OCI-M1 (cell line): ENCODE measurements around the gene TTC12.
A peak's percentile ranks its signal among the peaks of the same experiment; 100 is the strongest.

Experiments used
- DNase-seq: peaks from one replicate; lab custom pipeline; 2025; lab: John Stamatoyannopoulos, UW

Gene TTC12, protein sequence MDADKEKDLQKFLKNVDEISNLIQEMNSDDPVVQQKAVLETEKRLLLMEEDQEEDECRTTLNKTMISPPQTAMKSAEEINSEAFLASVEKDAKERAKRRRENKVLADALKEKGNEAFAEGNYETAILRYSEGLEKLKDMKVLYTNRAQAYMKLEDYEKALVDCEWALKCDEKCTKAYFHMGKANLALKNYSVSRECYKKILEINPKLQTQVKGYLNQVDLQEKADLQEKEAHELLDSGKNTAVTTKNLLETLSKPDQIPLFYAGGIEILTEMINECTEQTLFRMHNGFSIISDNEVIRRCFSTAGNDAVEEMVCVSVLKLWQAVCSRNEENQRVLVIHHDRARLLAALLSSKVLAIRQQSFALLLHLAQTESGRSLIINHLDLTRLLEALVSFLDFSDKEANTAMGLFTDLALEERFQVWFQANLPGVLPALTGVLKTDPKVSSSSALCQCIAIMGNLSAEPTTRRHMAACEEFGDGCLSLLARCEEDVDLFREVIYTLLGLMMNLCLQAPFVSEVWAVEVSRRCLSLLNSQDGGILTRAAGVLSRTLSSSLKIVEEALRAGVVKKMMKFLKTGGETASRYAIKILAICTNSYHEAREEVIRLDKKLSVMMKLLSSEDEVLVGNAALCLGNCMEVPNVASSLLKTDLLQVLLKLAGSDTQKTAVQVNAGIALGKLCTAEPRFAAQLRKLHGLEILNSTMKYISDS

DNA sequence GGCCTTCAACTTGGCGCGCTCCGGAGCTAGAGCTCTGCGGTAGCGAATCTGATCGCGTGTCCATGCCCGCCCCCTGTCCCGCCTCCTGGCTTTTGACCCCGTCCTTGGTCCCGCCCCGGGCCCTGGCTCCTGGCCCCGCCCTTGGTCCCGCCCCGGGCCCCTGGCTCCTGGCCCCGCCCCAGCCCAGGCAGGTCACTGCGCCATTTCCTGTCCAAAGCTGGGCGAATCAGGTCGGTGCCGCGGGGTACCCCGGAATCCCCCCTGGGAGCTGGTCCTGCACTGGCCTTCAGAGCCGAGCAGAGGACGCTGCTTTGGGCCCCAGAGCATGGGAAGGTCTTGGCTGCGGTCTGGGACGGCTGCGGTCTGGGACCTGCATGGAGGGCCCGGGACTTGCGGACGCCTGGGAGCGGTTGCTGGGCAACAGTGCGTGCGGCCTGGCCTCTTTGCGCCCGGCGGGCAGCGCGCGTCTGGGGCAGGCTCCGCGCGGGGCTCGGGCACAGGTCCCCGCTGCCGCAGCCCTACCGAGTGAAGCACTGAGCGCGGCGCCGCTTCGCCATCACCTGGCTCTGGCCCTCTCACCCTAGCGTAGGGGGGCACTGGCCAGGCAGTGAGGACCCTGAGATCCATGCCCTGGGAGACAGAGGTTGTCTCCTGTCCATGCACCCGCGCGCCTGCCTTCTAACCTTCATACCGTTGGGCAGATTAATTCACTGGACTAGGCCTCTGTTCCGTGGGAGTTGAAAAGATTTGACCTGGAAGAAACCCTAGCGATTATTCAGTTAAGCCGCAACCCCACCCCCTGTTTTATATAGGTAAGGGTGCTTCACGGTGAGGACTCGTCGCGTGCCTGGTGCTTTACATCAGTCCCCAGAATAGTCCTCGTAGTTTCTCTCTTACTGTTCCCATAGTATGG lies at the start of gene TTC12:
TSS of gene TTC12 (plus strand) at position 195 of the 913 bp plus-strand sequence. CDS start 1,675 bp downstream, outside the sequence.
- DNase-seq = peak; percentile 91

DNA sequence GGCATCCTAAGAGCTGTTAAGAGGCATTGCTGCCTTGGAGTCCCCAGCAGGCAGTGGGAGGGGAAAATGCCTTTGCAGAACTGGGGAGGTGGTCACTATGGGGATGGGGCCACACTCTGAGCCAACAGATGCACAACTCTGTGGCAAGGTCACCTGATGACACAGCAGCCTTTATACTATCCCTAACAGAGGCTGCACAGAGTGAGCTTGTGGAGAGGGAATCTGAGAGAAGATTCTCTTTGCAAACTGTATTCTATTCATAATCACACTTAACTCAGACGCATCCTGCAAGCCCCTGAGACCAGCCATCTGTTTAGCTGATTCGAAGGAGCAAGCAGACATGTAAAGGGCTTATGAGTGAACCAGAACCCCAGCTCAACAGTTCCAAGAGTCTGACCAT lies 49.0 kb upstream of the TTC12 start:
- no peak for DNase-seq

DNA sequence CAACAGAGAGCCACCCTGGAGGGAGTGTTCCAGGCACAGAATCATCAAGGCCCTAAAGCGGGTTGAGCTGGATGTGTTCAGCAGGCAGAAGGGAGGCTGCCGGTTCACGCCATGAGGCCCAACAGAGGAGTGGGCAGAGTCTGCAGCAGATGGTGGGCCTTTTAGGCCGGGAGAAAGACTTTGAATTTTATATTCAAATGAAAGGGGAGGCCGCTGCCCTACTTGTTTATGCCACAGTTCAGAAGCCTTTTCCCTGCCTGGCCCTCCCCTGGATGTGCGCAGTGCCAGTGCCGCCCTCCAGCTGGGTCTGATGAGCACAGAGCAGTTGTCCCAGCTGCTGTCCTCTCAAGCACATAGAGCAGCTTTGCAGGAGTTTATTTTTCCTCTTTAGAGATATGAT lies 46.9 kb upstream of the TTC12 start:
- no peak for DNase-seq

DNA sequence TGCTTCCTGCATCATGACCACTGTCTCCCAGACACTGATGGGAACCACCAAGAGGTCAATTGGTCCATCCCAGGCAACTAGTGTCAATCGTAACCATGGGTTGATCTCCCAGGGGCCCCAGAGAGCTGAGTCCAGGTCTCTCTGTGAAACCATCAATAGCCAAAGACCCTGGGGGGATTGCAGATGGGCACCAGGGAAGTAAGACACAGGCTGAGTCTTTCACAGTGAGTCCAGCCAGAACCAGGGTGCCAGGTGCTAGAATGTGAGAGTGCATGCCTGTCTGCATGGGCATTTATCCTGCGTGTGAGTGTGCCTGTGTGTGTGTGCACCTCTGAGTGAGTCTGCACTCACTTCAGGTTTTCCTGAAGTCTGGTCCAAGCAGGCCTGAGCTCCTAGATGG lies 45.3 kb upstream of the TTC12 start:
- no peak for DNase-seq

DNA sequence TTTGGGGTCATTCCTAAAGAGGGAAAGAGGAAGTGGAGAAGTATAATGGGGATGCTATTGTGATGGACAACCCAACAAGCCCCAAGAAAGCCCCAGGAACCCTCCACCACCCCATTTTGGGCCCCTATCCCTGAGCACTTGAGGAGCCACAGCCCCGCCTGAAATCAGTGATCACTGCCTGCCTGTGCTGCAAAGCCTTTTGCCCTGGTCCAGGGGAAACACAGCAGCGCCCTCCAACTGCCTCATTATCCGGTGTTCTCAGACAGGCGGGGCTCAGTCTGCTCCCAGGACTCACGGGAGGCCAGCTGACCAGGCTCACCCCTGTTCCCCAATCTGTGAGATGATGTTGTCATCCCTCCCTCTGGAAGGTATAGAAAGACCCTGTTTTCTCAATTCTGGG lies 44.7 kb upstream of the TTC12 start:
- no peak for DNase-seq

DNA sequence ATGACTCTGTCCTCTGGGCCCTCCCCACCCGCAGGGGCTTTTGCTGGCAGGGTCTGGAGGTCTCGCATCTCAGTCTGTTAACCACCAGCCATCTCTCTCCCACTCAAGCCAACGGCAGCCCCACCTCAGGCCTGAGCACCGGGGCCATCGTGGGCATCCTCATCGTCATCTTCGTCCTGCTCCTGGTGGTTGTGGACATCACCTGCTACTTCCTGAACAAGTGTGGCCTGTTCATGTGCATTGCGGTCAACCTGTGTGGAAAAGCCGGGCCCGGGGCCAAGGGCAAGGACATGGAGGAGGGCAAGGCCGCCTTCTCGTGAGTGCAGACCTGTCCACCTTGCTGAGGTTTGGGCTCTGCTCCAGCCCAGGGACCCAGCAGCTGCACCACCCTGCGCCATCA lies 44.3 kb upstream of the TTC12 start:
- DNase-seq = no peak

DNA sequence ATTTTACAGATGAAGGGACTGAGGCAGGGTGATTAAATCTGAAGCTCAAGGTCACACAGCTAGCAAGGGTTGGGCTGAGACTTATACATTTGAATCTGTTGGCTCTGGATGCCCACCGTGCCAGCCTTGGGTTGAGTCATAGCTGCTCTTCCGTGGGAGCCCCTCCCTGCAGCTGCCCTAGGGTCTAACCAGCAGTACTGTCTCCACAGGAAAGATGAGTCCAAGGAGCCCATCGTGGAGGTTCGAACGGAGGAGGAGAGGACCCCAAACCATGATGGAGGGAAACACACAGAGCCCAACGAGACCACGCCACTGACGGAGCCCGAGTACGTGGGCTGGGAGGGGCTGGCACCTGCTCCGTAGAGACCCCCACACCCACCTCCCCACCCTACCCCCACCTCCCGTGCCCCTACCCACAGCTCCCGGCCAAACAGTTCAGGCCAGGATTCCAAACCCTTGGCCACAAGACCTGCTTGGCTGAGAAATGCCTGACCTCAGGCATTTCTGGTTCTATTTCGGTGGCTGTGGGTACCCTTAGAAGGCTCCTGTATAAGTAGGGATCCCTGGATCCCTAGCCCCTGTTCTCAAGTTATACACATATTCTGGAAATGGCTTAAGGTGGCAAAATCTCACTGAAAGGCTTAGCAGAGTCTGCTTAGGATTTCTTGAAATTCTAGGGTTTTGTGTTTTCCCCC lies 42.7 kb upstream of the TTC12 start:
- no peak for DNase-seq

DNA sequence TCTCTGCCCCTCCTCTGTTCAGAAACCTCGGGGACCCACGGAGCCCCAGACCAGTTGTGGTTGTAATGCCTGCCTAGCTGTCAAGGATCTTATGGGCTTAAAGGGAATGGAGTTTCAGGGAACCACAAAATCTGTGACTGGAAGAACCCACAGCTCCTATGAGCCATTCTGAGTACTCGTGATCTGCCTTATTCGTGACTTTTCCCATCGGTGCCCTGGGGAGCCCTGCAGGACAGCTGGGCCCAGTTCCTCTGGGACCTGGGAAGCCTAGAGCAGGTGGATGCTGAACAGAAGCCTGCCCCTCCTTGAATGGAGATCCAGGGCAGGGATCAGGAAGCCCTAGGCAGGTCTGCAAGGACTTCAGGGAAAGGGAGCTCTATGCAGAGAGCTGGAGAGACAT lies 42.1 kb upstream of the TTC12 start:
- no peak for DNase-seq

DNA sequence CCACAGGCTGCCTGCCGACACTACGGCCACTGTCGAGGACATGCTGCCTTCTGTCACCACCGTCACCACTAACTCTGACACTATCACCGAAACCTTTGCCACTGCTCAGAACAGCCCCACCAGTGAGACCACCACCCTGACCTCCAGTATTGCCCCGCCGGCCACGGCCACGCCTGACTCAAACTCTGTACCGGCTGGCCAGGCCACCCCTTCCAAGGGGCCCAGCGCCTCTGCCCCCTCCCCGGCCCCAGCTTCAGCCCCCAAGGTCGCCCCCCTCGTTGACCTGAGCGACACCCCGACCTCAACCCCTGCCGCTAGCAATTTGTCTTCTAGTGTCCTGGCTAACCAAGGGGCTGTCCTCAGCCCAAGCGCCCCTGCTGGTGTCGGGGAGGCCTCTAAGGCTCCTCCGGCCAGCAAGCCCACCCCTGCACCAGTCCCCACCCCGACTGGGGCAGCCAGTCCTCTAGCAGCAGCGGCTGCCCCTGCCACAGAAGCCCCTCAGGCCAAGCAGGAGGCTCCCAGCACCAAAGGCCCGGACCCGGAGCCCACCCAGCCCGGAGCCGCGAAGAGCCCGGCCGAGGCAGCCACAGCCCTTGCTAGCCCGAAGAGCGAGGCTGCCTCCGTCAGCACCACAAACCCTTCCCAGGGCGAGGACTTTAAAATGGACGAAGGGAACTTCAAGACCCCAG lies 41.3 kb upstream of the TTC12 start:
- DNase-seq = no peak

DNA sequence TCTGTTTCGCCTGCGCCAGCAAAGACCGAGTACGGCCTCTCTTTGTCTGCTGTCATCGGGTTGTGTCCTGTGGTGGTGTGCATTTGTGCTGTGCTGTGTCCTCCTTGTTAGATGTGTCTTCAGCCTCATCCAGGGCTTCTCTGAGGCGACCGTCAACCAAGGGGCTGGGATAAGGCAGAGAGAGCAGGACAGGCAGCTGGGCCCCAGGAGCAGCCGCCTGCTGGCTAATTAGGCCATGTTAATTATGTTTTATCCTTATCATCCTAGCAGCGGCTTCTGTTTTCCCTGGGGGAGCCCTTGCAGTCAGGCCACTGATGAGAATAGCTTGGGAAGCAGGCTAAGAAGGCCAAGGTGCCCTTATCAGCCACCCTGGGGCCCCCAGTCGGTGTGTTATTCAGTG lies 40.7 kb upstream of the TTC12 start:
- DNase-seq = no peak

DNA sequence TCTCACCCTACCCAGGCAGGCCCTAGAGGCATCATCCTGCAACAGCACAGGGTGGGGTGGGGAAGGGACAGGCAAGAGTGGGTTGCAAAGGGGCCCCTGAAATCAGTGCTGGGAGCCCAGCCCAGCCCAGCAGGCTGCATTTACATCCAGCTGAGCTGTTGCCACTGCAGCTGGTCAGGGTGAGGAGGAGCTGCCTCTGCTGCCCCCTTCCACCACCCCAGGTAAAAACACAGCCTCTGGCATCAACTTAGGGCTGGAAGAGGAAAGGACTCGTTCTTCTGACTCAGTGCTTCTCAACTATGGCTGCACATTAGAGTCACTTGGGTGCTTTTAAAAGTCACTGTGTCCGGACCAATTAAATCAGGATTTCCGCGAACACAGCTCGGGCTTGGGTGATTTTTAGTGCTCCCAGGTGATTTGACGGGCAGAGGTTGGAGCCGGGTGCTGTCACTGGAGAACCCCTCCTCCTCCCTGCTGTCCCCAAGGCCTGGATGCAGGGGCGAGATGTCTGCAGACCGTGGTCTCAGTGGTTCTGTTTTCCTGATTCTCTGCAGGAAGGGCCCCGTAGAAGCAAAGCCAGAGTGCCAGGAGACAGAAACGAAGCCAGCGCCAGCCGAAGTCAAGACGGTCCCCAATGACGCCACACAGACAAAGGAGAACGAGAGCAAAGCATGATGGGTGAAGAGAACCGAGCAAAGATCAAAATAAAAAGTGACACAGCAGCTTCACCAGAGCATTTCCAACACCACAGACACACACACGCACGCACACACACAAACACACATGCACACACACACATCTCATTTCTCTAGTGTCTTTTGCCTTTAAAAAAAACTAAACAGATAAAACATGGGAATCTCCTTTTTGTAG lies 39.4 kb upstream of the TTC12 start:
- DNase-seq = no peak

DNA sequence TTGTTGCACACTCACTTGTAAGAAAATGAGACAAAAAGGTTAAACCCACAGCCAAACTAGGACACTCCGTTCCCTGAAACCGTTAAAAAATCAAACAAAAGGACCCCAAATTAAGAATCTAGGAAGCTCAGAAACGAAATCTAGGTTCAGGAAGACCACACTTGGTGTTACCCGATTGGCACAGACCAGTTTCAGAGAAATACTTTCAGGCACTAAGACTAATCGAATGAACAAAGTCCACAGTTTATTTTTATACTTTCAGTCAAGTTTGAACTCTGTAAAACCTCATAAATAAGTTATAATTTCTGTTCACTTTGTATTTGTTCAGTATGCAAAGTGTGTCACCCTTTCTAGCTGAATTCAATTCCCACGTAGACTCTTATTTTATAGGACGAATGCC lies 38.8 kb upstream of the TTC12 start:
- no peak for DNase-seq

DNA sequence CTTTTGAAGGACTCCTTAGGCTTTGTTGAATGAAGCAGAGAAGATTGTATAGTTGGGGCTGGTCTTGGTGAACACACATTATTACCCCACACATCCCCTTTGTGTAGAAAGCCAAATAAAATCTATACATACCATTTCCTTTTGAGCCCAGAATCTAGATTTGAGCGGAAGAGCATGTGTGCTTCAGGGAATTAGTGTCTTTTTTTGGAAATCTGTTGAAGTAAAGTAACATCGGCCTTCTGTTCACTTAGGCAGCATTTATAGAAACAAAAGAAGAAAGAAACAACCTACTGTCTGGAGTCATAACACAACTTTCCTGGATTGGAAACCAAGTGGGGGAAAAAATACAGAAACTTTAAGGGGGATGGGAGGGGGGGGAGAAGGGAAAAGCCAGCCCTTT lies 37.9 kb upstream of the TTC12 start:
- no peak for DNase-seq

DNA sequence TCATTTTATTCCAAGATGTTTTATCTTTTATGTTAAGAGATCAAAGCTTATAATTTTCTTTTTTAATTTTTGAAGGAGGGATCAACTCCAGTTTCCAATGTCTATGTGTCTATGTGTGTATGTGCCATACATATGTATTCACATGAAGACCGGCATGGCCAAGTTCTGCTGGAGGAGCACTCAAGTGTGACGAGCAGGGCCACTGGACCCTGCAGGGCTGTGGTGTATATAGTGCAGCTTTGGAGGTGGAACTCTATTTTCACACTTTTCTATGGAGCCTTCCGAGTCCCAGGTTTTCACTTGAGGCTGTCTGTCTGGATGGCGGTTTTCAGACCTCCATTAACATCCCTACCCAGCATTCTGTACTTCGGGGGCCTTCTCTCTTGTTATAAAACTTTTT lies 36.5 kb upstream of the TTC12 start:
- no peak for DNase-seq

DNA sequence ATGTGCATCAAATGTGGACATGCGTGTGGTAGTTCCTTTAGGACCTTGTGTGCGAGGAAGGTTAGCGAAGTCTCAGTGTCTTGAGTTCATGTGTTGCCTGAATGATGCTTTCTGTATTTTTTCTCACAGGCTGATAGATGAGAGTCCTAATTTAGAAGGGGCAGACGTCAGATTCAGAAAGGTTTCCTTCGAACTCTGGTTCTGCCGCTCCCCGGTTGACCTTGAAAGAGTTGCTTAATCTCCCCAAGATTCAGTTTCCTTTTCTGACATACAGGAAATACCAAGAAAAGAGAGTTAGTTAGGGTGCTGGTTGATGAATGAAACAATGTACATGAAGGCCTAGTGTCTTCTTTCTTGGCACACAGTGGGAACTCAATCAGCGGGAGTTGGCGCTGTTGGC lies 35.9 kb upstream of the TTC12 start:
- no peak for DNase-seq

DNA sequence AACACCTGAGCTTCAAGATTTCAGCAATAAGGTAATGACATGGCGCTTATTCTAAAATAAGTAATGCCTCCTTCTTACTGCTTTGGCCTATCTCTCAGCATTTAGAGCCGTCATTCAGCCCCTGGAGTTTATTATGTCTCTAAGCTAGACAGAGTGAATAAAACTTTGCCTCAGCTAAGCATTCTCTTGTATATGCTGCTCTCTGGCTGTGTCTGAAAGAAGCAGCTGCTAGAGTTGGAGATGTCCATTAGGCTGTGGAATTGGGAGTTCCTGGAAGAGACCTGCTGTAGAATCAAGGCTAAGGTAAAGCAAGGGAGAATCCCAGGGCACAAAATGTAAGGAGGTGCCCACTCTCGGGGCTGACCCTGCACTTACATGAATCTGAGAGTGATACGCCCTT lies 35.5 kb upstream of the TTC12 start:
- no peak for DNase-seq

DNA sequence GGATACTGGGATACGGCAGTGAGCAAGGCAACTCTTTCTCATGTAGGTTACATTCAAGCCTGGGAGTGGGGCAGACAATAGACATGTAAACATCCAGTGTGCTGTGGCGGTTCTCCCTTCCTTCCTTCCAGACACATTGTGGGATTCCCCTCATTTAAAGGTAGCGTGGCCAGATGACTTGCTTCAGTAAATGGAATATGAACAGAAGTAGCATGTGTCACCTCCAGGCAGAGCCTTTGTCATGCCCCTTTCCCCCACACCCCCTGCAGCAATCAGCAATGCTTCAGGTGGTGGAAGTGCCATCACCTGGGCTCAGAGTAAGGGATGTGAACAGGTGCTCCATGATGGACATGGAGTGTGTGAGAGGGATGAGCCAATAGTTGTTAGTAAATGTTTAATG lies 34.8 kb upstream of the TTC12 start:
- no peak for DNase-seq

DNA sequence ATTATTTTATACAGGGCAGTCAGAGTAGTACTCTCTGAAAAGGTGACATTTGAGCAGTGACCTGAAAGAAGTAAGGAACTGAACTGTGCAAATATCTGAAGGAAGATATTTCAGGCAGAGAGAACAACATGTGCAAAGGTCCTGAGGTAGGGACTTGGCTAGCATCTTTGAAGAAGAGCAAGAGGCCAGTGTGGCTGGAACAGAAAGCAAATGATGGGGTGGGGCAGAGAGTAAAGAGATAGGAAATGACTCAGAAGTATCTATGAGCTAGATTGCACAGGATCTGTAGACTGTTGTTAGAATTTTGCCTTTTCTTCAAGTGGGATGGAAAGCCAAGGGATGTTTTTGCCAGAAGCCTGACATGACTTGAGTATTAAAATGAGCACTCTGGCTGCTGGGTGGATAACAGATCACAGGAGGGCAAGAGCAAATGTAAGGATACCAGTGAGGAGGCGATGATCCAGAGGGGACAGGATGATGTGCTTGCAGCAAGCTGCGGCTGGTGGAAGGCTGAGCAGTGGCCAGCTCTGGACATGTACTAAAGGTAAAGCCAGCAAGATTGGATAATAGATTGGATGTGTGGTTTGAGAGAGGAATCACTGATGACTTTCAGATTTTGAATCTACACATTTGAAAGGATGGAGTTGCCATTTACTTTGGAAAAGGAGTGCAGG lies 33.2 kb upstream of the TTC12 start:
- no peak for DNase-seq

DNA sequence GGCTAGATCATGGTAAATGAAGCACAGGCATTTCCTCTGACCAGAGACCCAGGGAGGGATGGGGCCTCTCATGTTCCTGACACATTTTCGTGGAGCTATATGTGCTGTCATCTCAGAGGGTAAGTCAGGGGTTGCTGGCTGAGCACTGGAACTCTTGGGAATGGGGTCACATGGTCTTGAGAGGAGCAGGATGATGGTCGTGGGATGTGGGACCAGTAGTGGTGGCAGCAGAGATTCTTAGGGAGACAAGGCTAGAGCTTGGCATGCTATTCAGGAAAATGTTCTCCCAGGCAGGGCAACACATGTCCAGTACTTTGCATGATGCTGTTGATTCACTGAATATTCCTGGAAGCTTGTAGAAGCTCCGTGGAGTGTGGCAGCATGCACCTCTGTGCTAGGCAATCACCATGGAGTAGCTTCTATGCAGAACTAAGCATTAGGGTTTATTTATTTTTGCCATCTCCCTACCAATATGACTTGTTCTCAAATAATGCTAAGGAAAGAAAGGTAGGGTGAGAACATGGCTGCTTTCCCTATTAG lies 31.4 kb upstream of the TTC12 start:
- no peak for DNase-seq

DNA sequence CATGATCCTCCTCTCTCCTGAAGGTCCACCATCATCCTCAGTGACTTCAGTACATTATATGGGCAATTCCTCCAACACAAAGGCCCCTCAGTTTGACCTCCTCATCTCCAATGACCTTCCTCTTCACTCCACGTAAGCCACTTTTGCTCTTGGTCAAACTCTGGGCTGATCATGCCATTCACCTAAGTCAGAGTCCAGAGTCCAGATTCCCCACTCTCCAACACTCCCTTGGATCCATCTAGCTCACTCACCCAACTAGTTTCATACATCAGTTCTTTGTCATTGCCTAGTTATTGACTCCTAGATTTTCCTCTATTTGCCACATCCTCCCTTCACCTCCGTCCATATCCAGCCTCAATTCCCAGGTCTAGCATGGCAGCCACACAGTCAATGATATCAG lies 30.5 kb upstream of the TTC12 start:
- no peak for DNase-seq
